PC-9 (cell line): ENCODE results near the gene EFS. TPM values are rescaled to one million over a fixed set of nuclear protein-coding genes. Genes with fewer than 3 reads are reported as not detected.

Source experiments
- microRNA-seq: library from miRNA; unstranded; fragments of <30 nt; microRNA quantifications from one replicate; pipeline ENCODE4 v1.2.0, GENCODE V29; 2021; ENCODE audit warnings: borderline number of aligned reads, borderline replicate concordance
- total RNA-seq: library from RNA; stranded (reverse); gene quantifications from 2 replicates; pipeline ENCODE4 v1.2.3, GENCODE V29; 2021

The EFS gene
- total RNA-seq, 1 experiment from 2014 or later: not detected

Small RNA genes lying within 50 kb of the gene (microRNA-seq; reads per million reads assigned to microRNA genes)
- 15.5 reads per million, percentile 27 among the genes with 10 or more reads in this experiment for gene MIR208A

Other genes starting within 250 kb of the EFS start
- gene CEBPE, start 245.9 kb downstream of the EFS start, total RNA-seq: not detected in 2 replicates
- 2.0 and 3.6 TPM in 2 replicates for gene SLC7A8, start 181.5 kb downstream of the EFS start, total RNA-seq
- gene RNF212B, start 127.2 kb downstream of the EFS start, total RNA-seq: not detected in 2 replicates
- 14.0 TPM in 2 replicates for gene HOMEZ, start 79.0 kb downstream of the EFS start, total RNA-seq
- gene PPP1R3E, start 62.3 kb downstream of the EFS start, total RNA-seq: 8.1 and 9.5 TPM in 2 replicates
- 20.3 and 25.7 TPM in 2 replicates for gene BCL2L2, start 58.3 kb downstream of the EFS start, total RNA-seq
- 107 and 142 TPM in 2 replicates for gene PABPN1, start 43.7 kb downstream of the EFS start, total RNA-seq
- not detected in 2 replicates for gene SLC22A17, start 12.3 kb downstream of the EFS start, total RNA-seq
- gene IL25, start 7.6 kb upstream of the EFS start, total RNA-seq: not detected in 2 replicates
- gene CMTM5, start 11.9 kb upstream of the EFS start, total RNA-seq: not detected in 2 replicates
- gene MYH6, start 43.1 kb upstream of the EFS start, total RNA-seq: not detected in 2 replicates
- not detected in 2 replicates for gene MYH7, start 70.5 kb upstream of the EFS start, total RNA-seq
- 23.1 and 27.6 TPM in 2 replicates for gene NGDN, start 104.5 kb upstream of the EFS start, total RNA-seq
- 3.7 and 5.3 TPM in 2 replicates for gene ZFHX2, start 186.6 kb upstream of the EFS start, total RNA-seq
- gene THTPA, start 191.1 kb upstream of the EFS start, total RNA-seq: 3.4 and 4.1 TPM in 2 replicates
- gene AP1G2, start 202.6 kb upstream of the EFS start, total RNA-seq: 128 and 160 TPM in 2 replicates
- gene JPH4, start 213.6 kb upstream of the EFS start, total RNA-seq: not detected in 2 replicates